GM11168 (cell line): ENCODE results near the gene AGFG1.

Experiments
- in situ Hi-C: fragments of 300-500 bp; cut with MboI; formaldehyde crosslinking; loops from one replicate; pipeline ENCODE4 v1.12.0; 2022; ENCODE audit warnings: low sequenced_read_pairs; ENCODE audit not compliant: unreplicated experiment

The AGFG1 gene, protein sequence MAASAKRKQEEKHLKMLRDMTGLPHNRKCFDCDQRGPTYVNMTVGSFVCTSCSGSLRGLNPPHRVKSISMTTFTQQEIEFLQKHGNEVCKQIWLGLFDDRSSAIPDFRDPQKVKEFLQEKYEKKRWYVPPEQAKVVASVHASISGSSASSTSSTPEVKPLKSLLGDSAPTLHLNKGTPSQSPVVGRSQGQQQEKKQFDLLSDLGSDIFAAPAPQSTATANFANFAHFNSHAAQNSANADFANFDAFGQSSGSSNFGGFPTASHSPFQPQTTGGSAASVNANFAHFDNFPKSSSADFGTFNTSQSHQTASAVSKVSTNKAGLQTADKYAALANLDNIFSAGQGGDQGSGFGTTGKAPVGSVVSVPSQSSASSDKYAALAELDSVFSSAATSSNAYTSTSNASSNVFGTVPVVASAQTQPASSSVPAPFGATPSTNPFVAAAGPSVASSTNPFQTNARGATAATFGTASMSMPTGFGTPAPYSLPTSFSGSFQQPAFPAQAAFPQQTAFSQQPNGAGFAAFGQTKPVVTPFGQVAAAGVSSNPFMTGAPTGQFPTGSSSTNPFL

DNA sequence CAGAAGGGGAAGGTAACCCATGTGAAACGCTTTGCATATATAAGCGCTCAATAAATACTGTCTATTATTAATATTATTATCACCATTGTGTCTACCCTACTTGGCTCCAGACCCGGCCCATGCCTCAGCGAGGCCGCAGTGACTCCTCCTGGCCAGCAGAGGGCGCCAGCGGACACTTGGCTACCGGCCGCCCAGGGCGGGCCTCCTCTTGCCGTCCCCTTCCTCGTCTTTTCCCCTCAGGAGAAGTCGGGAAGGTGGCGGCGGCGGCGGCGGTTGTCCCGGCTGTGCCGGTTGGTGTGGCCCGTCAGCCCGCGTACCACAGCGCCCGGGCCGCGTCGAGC lies at the start of gene AGFG1:
AGFG1 (plus strand) TSS at position 233 of the 341 bp plus-strand sequence. CDS start 266 bp downstream, outside the sequence.
- in situ Hi-C loops: no loop called here

DNA sequence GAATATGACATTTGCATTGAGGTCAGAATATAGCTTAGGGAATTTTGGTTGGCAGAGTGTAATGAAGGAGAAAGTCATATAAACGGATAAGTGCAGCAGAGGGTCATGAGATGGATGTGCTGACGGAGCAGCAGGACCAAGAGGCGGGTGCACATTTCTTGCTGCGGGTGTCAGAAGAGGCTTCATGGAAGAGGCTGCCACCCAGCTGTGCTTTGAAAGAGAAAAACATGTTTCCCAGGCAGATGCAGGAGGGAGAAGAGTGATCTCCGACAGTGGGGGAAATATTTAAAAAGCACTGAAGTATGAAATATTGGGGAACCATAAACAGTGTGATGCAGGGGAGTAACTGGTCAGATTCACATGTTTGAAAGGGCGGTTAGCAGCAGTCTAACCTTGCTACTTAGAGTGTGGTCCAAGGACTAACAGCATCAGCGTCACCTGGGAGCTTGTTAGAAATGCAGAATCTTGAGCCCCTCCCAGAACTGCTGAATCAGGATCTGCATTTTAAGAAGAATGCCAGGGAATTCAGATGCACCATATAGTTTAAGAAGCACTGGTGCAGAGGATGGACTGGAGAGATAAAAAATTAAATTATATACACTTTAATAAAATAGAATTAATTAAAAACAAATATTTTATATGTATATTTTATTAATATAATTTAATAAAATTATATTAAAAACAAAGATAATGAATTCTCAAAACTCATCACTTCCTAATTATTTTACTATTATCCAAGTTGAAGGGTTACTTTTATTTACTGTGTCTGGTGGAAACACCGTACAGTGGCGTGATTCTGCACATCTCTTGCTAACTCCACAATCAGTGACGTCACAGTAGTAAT lies 48.1 kb upstream of the AGFG1 start:
- in situ Hi-C loops: loop anchor here (25.0 kb wide), 1 partner anchor 338 kb away; no protein-coding TSS in a partner anchor

DNA sequence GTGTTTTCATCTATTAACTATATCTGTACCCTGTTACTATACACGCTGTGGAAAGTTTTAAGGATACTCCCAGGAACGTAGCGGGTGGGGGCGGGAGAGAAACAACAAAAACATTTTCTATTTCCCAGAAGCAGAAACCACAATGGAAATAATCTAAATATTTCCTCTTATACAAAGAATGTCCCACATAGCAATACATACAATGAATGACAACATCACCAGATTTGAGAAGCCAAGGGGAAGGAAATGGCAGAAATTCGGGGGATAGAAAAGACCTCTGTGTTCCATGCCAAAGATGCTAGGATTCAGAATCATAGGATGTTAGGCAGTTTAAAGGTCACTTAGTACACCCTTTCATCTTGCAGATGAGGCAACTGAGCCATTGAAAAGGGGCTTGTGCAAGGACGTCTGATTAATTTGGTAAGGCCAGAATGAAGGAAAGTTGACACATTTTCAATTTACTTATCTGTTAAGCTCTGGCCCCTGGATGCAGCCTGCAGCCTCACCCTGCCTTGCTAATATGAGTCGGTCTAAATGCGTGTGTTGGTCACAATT lies 43.1 kb upstream of the AGFG1 start:
- in situ Hi-C loops: no loop called here

DNA sequence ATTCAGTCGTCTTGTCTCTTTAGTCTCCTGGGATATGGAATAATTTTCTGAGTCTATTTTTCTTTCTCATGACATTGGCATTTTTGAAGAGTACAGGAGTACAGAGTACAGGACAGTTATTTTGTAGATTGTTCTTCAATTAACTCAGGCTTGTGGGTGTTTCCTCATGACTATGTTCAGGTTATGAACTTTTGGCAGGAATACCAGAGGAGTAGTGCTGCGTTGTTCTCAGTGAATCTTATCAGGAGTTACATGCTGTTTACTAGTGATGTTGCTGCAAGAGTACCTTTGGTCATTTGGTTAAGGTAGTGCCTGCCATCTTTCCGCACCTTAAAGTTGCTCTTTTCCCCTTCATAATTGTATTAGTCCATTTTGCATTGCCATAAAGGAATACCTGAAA lies 41.3 kb upstream of the AGFG1 start:
- in situ Hi-C loops: no loop called here

DNA sequence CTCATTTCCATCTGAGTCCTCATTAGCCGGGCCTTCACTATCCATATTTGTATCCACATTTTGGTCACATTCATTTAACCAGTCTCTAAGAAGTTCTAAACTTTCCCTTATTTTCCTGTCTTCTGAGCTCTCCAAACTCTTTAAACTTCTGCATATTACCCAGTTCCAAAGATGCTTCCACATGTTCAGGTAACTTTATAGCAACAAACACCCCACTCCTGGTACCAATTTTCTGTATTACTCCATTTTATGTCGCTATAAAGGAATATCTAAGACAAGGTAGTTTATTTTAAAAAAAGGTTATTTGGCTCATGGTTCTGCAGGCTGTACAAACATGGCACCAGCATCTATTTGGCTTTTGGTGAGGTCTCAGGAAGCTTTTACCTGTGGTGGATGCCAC lies 38.8 kb upstream of the AGFG1 start:
- in situ Hi-C loops: no loop called here

DNA sequence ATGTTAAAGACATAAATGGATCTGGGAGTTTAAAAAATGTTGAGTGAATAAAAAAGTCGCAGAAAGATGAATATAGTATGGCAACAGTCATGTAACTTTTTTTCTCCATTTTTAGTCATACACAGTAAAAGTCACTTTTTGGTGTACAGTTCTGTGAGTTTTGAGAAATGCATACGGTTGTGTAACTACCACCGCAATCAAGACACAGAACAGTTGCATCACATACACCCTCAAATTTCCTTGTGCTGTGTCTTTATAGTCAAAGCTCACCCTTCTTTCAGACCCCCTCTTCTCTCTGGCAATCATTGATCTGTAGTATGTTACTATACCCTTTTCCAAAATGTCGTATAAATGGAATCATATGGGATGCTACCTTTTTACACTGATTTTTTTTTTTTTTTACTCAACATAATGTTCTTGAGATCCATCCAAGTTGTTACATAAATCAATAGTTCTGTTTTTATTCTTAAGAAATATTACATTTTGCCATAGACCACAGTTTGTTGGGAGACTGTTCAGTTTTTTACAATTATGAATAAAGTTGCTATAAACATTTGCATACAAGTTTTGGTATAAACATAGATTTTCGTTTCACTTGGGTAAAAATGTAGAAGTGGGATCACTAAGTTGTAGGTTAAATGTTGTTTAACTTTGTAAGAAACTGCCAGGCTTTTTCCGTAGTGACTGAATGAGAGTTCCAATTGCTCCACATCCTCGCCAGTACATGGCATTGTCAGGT lies 35.4 kb upstream of the AGFG1 start:
- in situ Hi-C loops: no loop called here

DNA sequence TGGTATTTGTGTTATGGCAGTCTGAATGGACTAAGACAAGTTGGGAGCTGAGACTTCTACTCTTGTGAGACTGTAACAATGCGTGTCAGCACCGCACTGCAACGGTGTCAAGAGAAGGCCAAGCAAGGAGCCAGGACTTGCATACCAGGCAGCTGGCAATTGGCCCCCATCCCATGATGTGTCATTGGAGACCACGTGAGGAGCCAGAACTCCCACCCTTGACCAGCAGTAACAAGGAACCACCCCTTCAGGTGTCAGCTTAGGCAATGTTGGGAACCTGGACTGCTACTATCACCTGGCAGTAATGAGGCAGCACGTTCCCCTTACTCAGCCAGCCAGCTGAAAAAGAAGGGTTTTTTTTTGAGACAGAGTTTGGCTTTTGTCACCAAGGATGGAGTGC lies 32.7 kb upstream of the AGFG1 start:
- in situ Hi-C loops: no loop called here

DNA sequence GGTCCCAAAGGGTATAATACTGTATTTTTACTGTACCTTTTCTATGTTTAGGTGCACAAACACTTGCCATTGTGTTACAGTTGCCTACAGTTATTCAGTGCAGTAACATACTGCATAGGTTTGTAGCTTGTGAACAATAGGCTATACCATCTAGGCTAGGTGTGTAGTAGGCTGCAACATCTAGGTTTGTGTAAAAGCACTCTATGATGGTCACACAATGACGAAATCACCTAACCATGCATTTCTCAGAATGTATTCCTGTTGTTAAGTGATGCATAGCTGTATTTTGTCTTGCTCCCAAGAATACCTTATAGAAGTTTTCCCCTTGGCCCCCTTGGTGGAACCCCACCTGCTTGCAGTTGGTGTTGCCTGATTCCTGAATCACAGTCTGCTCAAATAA lies 29.3 kb upstream of the AGFG1 start:
- in situ Hi-C loops: no loop called here

DNA sequence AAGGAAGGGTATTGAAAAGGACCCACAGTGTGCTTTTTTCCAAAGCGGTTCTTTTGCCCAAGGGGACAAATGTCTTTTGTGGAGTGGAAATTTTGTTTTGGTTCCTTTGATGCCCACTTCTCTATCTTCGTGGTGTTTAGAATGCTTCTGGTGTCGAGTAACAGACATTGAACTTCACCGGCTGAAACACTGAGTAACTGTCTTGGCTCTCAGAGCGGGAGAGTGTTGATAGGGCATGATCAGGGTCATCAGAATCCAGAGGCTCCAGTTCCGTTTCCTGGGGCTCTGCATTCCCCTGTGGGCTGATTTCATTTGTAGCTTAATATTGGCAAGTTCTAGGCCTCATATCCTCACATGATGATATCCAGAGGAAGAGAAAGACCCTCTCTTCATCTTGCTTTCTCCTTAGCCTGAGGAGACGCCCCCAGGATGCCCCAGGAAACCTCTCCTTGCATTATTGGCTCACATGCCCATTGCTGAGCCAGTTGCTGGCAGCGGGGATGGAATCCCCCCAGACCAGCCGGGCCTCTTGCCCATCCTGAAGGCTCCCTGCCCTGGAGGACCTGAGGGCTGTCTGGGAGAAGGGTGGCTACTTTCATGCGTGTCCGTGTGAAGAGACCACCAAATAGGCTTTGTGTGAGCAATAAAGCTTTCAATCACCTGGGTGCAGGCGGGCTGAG lies 27.9 kb upstream of the AGFG1 start:
- in situ Hi-C loops: no loop called here

DNA sequence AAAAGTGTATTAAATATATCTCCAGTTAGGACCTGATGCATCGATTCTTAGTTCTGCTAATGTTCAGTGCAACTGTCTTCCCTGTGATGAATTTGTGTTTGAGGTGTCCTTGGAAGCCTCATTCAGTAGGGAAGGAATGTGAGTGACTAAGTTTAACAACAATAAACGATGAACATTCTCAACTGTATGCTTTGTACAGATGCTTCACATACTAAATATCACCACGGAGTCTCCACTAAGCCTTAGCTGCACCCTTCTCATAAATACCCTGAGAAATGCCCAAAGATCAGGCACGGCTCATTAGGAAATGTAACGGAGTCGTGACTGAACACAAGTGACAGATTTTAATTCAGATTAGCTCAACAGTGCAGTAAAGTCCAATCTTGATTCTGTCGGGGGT lies 24.4 kb upstream of the AGFG1 start:
- in situ Hi-C loops: no loop called here

DNA sequence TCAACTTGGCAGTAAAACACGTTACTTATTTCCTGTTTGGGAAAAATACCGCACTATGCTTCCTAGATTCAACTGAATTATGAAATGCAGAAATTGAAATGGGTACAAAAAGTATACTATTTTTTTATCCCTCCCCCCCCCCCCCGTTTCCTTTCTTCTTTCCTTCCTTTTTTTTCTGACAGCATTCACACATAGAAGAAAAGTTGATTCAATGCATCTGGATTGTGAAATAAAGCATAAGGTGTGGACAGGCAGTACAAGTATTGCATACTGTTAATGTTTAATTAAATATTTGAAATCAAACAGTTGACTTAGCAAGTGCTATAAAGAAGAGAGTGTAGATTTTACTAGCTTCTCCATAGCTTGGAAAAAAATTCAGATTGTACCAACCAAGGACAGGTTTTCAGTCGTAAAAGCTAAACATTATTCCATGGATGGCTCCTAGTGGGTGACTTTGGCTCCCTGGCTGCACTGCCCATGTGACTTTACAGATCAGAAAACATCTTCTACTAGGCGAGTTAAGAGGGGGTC lies 21.6 kb upstream of the AGFG1 start:
- in situ Hi-C loops: no loop called here

DNA sequence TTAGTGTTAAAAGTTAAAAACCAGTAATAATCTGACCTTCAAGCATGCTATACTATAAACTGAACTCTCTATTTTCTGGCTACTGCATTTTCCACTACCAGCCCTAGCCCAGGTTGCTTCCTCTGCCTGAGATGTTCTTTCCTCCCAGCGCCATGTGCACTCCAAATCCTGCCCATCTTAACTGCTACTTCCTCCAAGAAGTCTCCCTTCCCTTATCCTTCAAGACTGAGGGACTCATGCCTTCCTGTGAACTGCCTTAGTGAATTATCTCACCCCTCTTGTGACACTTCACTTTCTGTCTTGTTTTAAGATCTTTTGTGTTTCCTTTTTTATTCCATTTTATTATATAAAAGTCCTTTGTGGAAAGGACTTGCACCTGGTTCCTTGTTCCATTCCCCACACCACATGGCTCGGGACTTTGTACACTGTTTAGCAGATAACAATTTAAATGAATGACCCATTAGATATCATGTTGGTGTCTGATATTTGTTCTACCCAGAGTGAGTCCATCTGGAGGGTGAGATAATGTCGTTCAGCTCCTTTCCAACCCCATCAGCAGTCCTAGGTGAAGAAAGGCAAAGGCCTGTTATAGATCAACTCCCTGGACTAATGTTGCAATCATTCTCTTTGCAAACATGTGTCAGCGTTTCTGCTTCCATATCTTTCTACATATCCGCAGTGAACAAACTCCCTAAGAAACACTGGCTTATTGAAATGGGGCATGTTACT lies 20.9 kb upstream of the AGFG1 start:
- in situ Hi-C loops: no loop called here

DNA sequence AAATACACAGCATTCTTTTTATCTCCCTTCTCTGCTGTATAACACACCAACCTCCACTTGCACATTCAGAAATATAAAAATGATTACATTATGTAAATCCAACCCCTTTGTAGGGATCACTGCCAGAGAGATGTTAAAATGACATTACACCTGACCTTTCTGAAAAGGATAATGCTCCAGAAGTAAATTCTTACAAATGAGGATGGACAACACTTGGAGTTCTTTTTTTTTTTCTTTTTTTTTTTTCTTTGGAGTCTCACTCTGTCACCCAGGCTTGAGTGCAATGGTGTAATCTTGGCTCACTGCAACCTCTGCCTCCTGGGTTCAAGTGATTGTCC lies 20.3 kb upstream of the AGFG1 start:
- in situ Hi-C loops: no loop called here

DNA sequence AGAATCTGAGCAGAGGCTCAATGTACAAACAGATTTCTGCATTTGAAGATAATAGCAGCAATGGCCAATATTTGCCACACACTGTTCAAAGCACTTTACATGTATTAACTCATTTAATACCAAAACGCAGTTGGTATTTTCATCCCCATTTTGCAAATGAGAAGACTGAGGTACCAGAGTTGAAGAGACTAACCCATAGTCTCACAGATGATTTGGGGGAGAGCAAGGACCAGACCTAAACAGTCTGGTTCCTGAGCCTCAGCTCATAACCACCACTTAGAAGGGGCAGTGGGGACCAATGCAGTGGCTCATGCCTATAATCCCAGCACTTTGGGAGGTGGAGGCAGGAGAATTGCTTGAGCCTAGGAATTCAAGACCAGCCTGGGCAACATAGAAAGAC lies 18.1 kb upstream of the AGFG1 start:
- in situ Hi-C loops: no loop called here

DNA sequence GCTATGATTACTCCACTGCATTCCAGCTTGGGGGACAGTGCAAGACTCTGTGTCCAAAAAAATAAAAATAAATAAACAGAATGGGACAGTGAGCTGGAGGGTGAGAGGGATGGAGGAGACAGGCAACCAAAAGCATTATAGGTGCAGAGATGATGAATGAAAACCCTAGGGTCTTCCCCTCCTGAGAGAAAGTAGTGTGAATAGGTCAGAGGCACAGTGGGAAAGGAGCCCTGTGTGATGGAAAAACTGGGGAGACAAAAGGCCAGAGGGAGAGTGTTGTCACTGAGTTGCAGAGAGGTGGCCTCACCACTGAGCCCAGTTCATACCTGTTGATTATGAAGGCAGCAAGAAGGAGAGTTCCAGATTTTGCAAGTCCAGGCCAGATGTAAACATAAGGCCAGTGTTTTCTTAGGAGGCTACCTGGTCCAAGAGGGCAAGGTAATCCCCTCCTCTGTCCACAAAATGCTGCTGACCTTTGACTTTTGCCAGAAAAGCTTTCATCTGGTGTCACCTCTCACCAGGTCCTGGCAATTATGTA lies 17.6 kb upstream of the AGFG1 start:
- in situ Hi-C loops: no loop called here

DNA sequence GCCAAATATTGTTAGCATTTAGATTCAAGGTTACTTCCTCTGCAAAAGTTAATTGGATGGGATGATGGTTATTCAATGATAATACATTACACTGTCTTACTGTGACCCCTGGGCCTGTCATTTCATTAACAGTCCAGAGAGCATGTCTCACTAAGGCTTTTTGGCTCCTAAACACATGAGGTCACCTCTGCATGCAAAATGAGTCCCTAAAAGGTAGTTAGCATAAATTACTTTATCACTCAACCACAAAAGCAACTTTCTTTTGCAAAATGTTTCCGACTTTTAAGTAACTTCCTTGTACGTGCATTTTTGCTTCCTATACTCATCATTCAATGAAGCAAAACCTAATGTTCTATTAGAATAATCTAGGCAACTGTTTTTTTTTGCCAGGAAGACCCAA lies 16.8 kb upstream of the AGFG1 start:
- in situ Hi-C loops: no loop called here

DNA sequence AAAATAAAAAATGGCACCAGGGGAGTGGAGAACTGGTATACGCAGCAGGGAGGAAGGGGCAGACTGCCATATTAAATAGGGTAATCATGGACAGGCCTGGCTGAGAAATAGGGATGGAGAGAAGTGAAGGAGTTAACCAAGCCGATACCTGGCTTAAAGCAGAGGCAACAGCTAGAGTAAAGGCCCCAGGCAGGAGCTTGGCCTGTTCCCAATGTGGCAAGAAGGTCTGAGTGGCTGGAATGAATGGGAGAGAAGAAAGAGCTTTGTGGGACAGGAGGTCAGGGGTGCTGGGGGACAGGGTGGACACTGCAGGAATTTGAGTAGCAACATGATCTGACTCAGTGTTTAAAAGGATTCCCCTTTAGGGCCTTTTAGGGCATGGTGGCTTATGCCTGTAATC lies 15.9 kb upstream of the AGFG1 start:
- in situ Hi-C loops: no loop called here

DNA sequence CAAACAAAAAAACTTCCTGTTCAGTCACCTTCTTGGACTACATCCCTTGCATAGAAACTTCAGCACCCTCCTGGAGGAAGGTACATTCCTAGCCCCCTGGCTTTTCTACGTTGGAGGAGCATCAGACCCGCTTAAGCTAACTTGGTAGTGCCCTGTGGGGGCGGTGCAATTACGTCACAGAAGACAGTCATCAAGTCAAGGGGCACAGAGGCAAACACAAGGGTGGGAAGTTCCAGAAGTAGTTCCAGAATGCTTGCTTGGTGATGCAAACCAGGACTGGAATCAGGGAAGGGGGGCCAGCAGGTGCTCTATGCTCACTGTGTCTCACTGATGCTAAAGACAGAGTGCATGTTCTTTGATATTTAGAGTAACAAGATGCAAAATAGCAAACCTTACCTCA lies 15.2 kb upstream of the AGFG1 start:
- in situ Hi-C loops: no loop called here

DNA sequence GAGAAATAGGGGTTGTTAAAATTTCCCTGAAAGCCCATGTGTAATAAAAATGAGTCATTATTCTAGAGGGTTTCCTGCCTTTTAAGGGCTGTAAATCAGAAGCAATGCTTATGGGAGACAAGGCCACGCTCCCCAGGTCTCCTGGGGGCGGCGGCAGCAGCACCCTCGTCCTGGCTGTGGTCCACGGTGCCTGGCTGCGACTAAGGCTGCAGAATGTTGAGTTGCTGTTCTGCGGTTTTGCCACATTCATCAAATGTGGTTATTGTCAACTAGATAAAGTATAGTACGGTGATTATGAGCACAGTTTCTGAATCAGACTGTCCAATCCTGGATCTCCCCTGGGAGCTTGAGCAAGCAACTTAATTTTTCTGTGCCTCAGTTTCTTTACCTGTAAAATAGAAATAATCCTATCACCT lies 11.9 kb upstream of the AGFG1 start:
- in situ Hi-C loops: no loop called here
